HCT116 (cell line): ENCODE measurements around the gene ZNF333.

Experiments
- ATF3 ChIP-seq: IDR thresholded peaks from 2 replicates; pipeline ENCODE4 v1.6.1; 2012
- CEBPB ChIP-seq: IDR thresholded peaks from 2 replicates; pipeline ENCODE4 v1.6.1; 2012; ENCODE audit warnings: low read depth
- EZH2 ChIP-seq: fragments of 200-600 bp; sonication (generic); IDR thresholded peaks from 2 replicates; pipeline ENCODE4 v1.6.1; 2017; ENCODE audit warnings: antibody characterized with exemption, mixed run types
- EZH2phosphoT487 ChIP-seq: fragments of 200-600 bp; IDR thresholded peaks from 2 replicates; pipeline ENCODE4 v1.6.1; 2018; ENCODE audit warnings: antibody characterized with exemption, borderline replicate concordance
- POLR2A ChIP-seq: IDR thresholded peaks from 2 replicates; pipeline ENCODE4 v1.7.0; 2011; ENCODE audit warnings: borderline replicate concordance; ENCODE audit not compliant: insufficient read depth, insufficient read length; ENCODE audit errors: extremely low read depth
- POLR2AphosphoS5 ChIP-seq: IDR thresholded peaks from 2 replicates; pipeline ENCODE4 v1.6.1; 2011; ENCODE audit warnings: mild to moderate bottlenecking, low read depth, low read length, moderate library complexity
- RAD21 ChIP-seq: IDR thresholded peaks from 2 replicates; pipeline ENCODE4 v1.6.1; 2012; ENCODE audit warnings: low read depth, mild to moderate bottlenecking
- SIN3A ChIP-seq: IDR thresholded peaks from 2 replicates; pipeline ENCODE4 v1.6.1; 2012; ENCODE audit warnings: low read depth
- TCF7L2 ChIP-seq: IDR thresholded peaks from 2 replicates; pipeline ENCODE4 v1.7.0; 2011; ENCODE audit warnings: borderline replicate concordance, inconsistent platforms; ENCODE audit not compliant: insufficient read depth, insufficient read length; ENCODE audit errors: extremely low read depth
- ZFX ChIP-seq: fragments of 450-650 bp; IDR thresholded peaks from 2 replicates; pipeline ENCODE4 v1.6.1; 2017
- TF ChIP-seq, protein P1 (sequence below), 3 experiments: fragments of 200-600 bp in 1 of 3; sonication (generic) in 1 of 3; IDR thresholded peaks in 2 of 3; conservative IDR thresholded peaks in 1 of 3; 2 replicates each; pipeline ENCODE4 v1.5.1; 2012 to 2017; ENCODE audit warnings: low read depth in 2 of 3, low read length in 2 of 3, antibody characterized with exemption in 1 of 3, borderline replicate concordance in 1 of 3, control low read depth in 1 of 3, mild to moderate bottlenecking in 1 of 3, mixed read lengths in 1 of 3, mixed run types in 1 of 3, moderate library complexity in 1 of 3; ENCODE audit not compliant: insufficient read depth in 1 of 3
- TF ChIP-seq, protein P2 (sequence below): IDR thresholded peaks from 2 replicates; pipeline ENCODE4 v1.6.1; 2012
- TF ChIP-seq, protein P3 (sequence below): IDR thresholded peaks from 2 replicates; pipeline ENCODE4 v1.6.1; 2011; ENCODE audit warnings: mild to moderate bottlenecking, low read length, moderate library complexity; ENCODE audit not compliant: insufficient replicate concordance; ENCODE audit errors: extremely low read depth
- TF ChIP-seq, protein P4 (sequence below): IDR thresholded peaks from 2 replicates; pipeline ENCODE4 v1.6.1; 2012; ENCODE audit warnings: low read depth

- TF ChIP-seq, protein P1, sequence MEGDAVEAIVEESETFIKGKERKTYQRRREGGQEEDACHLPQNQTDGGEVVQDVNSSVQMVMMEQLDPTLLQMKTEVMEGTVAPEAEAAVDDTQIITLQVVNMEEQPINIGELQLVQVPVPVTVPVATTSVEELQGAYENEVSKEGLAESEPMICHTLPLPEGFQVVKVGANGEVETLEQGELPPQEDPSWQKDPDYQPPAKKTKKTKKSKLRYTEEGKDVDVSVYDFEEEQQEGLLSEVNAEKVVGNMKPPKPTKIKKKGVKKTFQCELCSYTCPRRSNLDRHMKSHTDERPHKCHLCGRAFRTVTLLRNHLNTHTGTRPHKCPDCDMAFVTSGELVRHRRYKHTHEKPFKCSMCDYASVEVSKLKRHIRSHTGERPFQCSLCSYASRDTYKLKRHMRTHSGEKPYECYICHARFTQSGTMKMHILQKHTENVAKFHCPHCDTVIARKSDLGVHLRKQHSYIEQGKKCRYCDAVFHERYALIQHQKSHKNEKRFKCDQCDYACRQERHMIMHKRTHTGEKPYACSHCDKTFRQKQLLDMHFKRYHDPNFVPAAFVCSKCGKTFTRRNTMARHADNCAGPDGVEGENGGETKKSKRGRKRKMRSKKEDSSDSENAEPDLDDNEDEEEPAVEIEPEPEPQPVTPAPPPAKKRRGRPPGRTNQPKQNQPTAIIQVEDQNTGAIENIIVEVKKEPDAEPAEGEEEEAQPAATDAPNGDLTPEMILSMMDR (IDR thresholded peaks at IDR 0.05 in 2 of 3, conservative IDR thresholded peaks at IDR 0.05 in 1 of 3; ENCODE audit: borderline replicate concordance in 1 of 3, insufficient read depth in 1 of 3, low read depth in 2 of 3, low read length in 2 of 3) = no peak
- TF ChIP-seq CEBPB = no peak
- TF ChIP-seq TCF7L2 = no peak
- TF ChIP-seq POLR2AphosphoS5 = no peak
- TF ChIP-seq, protein P2, sequence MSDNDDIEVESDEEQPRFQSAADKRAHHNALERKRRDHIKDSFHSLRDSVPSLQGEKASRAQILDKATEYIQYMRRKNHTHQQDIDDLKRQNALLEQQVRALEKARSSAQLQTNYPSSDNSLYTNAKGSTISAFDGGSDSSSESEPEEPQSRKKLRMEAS = no peak
- no peak for TF ChIP-seq POLR2A
- TF ChIP-seq, protein P3, sequence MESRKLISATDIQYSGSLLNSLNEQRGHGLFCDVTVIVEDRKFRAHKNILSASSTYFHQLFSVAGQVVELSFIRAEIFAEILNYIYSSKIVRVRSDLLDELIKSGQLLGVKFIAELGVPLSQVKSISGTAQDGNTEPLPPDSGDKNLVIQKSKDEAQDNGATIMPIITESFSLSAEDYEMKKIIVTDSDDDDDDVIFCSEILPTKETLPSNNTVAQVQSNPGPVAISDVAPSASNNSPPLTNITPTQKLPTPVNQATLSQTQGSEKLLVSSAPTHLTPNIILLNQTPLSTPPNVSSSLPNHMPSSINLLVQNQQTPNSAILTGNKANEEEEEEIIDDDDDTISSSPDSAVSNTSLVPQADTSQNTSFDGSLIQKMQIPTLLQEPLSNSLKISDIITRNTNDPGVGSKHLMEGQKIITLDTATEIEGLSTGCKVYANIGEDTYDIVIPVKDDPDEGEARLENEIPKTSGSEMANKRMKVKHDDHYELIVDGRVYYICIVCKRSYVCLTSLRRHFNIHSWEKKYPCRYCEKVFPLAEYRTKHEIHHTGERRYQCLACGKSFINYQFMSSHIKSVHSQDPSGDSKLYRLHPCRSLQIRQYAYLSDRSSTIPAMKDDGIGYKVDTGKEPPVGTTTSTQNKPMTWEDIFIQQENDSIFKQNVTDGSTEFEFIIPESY = no peak
- no peak for TF ChIP-seq ZFX
- TF ChIP-seq, protein P4, sequence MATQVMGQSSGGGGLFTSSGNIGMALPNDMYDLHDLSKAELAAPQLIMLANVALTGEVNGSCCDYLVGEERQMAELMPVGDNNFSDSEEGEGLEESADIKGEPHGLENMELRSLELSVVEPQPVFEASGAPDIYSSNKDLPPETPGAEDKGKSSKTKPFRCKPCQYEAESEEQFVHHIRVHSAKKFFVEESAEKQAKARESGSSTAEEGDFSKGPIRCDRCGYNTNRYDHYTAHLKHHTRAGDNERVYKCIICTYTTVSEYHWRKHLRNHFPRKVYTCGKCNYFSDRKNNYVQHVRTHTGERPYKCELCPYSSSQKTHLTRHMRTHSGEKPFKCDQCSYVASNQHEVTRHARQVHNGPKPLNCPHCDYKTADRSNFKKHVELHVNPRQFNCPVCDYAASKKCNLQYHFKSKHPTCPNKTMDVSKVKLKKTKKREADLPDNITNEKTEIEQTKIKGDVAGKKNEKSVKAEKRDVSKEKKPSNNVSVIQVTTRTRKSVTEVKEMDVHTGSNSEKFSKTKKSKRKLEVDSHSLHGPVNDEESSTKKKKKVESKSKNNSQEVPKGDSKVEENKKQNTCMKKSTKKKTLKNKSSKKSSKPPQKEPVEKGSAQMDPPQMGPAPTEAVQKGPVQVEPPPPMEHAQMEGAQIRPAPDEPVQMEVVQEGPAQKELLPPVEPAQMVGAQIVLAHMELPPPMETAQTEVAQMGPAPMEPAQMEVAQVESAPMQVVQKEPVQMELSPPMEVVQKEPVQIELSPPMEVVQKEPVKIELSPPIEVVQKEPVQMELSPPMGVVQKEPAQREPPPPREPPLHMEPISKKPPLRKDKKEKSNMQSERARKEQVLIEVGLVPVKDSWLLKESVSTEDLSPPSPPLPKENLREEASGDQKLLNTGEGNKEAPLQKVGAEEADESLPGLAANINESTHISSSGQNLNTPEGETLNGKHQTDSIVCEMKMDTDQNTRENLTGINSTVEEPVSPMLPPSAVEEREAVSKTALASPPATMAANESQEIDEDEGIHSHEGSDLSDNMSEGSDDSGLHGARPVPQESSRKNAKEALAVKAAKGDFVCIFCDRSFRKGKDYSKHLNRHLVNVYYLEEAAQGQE = no peak
- no peak for TF ChIP-seq EZH2
- no peak for TF ChIP-seq SIN3A
- TF ChIP-seq ATF3 = no peak
- TF ChIP-seq EZH2phosphoT487 = no peak
- TF ChIP-seq RAD21 = no peak
These were observed 28.4 kb upstream of the ZNF333 start for GRCh38 chr19:14661372-14661924.
